ENCODE data around the gene AQP2. TPM values are rescaled to one million over a fixed set of nuclear protein-coding genes. Genes with fewer than 3 reads are reported as not detected.

AQP2 gene
- total RNA-seq, 1 donor = not detected

DNA sequence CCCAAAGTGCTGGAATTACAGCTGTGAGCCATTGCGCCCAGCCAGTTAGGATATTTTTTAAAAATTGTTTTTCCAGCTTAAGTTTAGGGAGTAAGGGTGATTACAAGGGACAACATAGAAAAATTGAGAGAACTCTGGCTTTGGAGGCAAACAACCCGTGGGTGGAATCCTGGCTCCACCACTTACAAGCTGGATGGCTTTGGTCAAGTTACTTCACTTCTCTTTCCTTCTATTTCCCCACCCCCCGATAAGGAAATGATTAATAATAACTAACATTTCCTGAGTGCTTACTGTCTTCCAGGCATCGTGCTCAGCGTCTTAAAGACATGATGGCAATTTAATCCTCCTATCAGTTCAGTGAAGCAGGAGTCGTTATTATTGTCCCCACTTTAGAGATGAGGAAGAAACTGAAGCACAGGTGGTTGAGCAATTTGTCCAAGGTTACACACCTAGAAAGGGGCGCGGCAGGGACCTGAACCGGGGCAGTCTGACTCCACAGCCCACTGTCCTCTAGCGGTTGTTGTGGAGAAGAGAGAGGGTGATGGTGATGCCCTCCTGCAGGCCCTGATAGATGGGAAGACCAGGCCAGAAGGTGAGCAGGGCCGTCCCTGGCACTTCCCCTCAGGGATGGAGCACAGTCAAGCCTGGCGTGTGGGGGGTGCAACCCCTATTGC lies 30.2 kb upstream of the AQP2 start:
- H3K4me3 ChIP-seq (ENCODE audit: low read depth, low read length) = no peak overlapping the region
- TF ChIP-seq, protein P1, sequence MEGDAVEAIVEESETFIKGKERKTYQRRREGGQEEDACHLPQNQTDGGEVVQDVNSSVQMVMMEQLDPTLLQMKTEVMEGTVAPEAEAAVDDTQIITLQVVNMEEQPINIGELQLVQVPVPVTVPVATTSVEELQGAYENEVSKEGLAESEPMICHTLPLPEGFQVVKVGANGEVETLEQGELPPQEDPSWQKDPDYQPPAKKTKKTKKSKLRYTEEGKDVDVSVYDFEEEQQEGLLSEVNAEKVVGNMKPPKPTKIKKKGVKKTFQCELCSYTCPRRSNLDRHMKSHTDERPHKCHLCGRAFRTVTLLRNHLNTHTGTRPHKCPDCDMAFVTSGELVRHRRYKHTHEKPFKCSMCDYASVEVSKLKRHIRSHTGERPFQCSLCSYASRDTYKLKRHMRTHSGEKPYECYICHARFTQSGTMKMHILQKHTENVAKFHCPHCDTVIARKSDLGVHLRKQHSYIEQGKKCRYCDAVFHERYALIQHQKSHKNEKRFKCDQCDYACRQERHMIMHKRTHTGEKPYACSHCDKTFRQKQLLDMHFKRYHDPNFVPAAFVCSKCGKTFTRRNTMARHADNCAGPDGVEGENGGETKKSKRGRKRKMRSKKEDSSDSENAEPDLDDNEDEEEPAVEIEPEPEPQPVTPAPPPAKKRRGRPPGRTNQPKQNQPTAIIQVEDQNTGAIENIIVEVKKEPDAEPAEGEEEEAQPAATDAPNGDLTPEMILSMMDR (IDR thresholded peaks at IDR 0.05; ENCODE audit: insufficient read depth, low read depth, low read length) = no peak
- peak; percentile 16 for DNase-seq (ENCODE audit: low read depth)

DNA sequence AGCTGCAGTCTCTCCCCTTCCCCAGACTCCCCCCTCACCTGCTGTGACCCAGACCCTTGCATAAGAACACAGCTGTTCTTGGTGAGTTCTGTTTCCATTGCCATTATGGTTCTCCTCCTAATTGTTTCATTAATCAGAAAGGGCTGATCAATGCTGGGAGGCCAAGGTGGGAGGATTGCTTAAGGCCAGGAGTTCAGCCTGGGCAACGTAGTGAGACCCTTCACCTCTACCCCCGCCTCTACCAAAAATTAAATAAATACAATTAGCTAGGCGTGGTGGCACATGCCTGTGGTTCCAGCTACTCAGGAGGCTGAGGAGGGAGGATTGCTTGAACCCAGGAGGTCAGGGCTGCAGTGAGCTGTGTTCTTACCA lies 29.6 kb upstream of the AQP2 start:
- DNase-seq (ENCODE audit: low read depth) = no peak
- TF ChIP-seq, protein P1 (IDR thresholded peaks at IDR 0.05; ENCODE audit: insufficient read depth, low read depth, low read length) = no peak
- no peak overlapping the region for H3K4me3 ChIP-seq (ENCODE audit: low read depth, low read length)

DNA sequence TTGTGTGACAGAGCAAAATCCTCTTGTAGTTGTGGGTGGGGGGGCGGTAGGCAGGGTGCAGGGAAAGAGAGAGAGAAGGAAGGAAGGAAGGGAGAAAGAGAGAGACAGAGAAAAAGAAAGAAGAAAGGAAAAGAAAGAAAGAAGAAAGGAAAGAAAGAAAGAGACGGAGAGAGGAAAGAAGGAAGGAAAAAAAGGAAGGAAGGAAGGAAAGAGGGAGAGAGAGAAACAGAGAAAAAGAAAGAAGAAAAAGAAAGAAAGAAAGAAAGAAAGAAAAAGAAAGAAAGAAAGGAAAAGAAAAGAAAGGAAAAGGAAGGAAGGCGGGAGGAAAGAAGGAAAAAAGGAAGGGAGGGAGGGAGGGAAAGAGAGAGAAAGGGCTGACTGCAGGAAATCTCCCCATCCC lies 29.2 kb upstream of the AQP2 start:
- TF ChIP-seq, protein P1 (IDR thresholded peaks at IDR 0.05; ENCODE audit: insufficient read depth, low read depth, low read length) = no peak
- H3K4me3 ChIP-seq (ENCODE audit: low read depth, low read length) = no peak overlapping the region
- no peak for DNase-seq (ENCODE audit: low read depth)

DNA sequence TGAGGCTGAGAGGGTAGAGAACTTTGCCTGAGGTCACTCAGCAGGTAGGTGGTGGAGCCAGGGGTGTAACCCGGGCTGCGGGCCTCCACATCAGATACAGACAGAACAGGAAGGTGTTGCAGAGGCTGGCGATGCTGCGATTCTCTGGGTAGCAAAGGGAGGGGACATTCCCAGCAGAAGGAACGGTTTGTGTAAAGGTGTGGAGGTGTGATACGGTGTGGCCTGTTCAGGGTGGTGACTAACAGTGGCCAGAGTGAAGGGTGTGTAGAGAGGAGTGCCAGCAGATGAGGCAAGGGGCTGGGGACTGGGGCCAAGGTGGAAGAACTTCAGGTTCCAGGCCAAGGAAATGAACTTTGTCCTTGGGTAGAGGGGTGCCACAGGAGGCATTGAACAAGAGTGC lies 28.6 kb upstream of the AQP2 start:
- DNase-seq (ENCODE audit: low read depth) = no peak
- TF ChIP-seq, protein P1 (IDR thresholded peaks at IDR 0.05; ENCODE audit: insufficient read depth, low read depth, low read length) = no peak
- H3K4me3 ChIP-seq (ENCODE audit: low read depth, low read length) = no peak overlapping the region

DNA sequence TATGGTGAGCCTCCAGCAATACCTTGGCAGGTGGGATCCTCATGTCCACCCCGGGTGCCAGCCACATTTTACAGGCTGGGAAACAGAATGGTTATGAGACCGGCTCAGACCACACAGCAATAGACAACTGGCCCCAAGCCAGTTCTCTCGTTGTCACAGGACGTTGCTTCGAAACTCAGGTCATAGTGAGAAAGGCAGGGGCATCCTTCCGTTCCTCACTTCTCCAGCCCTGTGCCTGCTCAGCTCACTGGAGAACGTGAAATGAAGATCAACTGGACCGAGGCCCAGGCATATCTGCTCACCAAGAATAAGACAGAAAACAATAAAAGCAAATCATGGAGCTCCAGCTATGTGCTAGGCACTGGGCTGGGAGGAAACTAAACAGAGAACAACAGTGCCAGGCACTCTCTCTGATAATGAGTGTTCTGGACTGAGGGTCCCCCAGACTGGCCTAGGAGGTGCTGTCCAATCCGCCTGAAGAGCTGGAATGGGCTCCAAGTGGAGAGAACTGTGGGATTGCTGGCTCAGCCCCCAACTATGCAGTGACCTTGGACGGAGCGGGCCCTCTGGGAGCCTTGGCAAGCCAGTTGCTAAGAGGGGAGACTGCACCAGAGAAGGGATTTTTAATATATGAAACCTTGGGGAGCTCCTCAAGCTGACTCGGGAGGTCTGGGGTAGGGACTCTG lies 28.0 kb upstream of the AQP2 start:
- TF ChIP-seq, protein P1 (IDR thresholded peaks at IDR 0.05; ENCODE audit: insufficient read depth, low read depth, low read length) = no peak
- no peak overlapping the region for H3K4me3 ChIP-seq (ENCODE audit: low read depth, low read length)
- no peak for DNase-seq (ENCODE audit: low read depth)

GRCh38 chr12:49923035-49923644 lies 27.4 kb upstream of the AQP2 start:
- DNase-seq (ENCODE audit: low read depth) = no peak
- TF ChIP-seq, protein P1 (IDR thresholded peaks at IDR 0.05; ENCODE audit: insufficient read depth, low read depth, low read length) = no peak
- no peak overlapping the region for H3K4me3 ChIP-seq (ENCODE audit: low read depth, low read length)
